Activated CD8-positive, alpha-beta memory T cell treated with anti-CD3 and anti-CD28 coated beads for 36 hours (primary cell): ENCODE results near the gene WDR33. TPM values are rescaled to one million over a fixed set of nuclear protein-coding genes. Genes with fewer than 3 reads are reported as not detected.

ENCODE experiments used
- CTCF ChIA-PET: fragments of 350-600 bp; sonication (Branson Sonifier 250); formaldehyde crosslinking; loops from one replicate; lab custom pipeline; 2021; ENCODE audit warnings: antibody characterized with exemption; lab: Charles Lee
- POLR2A ChIA-PET: fragments of 350-600 bp; sonication (Branson Sonifier 250); formaldehyde crosslinking; loops from one replicate; lab custom pipeline; 2021; ENCODE audit warnings: antibody characterized with exemption; lab: Charles Lee
- total RNA-seq, 2 experiments: library from RNA; stranded (reverse); gene quantifications; one replicate each; pipeline ENCODE4 v1.2.3, GENCODE V29; 2021

Gene WDR33
- total RNA-seq, 2 experiments from 2014 or later: 75.5 to 80.3 TPM

DNA sequence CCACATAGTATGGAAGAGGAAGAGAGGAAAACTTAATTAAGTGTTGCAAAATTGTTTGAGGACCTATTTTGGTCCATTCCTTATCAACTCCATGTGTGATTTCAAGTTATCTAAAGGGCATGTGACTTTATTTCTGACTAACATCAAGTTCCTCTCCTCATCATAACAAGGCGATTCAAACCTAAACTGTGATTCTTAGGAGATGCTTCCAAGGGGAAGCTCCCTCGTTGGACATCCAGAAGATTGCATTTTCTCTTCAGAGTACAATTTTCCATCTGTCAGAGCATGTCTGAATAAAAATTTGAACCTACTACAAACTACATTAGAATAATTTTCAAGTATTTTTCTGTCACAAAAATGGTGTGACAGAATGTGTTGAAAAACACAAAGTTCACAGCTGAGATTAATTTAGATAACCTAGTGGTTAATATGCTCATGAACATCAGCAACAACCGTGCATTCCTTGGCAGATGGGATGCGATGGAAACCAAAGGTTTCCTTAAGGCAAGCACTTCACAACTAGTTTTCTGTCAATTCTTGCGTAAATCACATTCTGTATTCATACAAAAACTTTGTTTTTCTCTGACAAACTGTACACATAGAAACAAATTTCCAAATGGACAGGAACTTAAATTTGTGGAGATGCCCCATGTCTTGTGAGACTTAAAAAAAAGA, 105.4 kb downstream of the WDR33 start:
- ChIA-PET CTCF (no interaction called here), POLR2A (no interaction called here)

DNA sequence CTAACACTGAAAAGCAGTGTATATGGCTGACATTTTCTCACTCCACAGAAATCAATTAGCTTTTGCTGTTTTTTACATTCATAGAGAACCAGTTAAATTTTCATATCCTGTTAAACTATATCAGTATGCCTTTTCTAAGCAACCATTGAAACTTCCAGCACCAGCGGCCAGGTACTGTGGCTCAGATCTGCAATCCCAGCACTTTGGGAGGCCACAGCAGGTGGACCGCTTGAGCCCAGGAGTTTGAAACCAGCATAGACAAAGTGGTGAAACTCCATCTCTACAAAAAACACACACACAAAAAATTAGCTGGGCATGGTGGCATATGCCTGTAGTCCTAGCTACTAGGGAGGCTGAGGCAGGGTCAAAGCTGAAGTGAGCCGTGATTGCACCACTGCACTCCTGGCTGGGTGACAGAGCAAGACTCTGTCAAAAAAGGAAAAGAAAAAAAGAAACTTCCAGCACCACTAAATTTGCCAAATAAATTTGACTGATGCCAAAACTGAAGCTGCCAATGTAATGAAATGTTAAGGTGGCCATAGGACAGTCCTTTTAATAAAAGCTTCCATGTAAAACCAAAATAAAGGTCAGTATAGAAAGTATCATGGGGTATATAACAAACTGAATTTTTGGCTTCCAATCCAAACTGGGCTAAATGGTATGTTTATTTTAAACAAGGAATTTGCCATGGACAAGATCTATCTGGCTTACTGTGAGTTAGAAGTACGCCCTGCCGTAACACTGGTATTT, 106.2 kb downstream of the WDR33 start:
- ChIA-PET CTCF (interaction anchor here (1.4 kb wide), 1 partner anchor 106 kb away, joined by 3 read pairs; the partner anchor contains the start of gene WDR33), POLR2A (no interaction called here)

DNA sequence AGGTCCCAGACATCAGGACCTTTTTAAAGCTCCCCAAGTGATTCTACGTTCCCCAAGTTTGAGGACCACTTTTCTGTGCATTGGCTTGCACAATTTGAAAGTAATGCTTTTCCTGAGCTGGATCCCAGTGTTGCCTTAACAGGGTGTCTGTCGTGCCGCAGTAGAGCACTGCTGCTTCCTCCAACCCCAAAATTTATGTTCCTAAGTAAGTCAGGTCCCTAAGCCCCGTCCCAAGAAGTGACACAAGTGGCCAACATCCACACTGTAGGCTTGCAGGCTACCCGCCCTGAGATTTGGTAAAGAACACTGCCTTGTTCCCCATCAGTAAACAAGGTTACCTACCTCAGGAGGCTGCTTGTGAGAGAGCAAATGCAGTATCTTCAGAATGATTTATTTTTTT, 107.7 kb downstream of the WDR33 start:
- ChIA-PET CTCF (interaction anchor here (1.3 to 1.4 kb wide), 2 partner anchors 108 to 112 kb away, joined by 3 to 5 read pairs; partner anchors contain the start of gene WDR33), POLR2A (interaction anchor here (1.6 kb wide), 1 partner anchor 154 kb away, joined by 7 read pairs; no protein-coding TSS in a partner anchor)

DNA sequence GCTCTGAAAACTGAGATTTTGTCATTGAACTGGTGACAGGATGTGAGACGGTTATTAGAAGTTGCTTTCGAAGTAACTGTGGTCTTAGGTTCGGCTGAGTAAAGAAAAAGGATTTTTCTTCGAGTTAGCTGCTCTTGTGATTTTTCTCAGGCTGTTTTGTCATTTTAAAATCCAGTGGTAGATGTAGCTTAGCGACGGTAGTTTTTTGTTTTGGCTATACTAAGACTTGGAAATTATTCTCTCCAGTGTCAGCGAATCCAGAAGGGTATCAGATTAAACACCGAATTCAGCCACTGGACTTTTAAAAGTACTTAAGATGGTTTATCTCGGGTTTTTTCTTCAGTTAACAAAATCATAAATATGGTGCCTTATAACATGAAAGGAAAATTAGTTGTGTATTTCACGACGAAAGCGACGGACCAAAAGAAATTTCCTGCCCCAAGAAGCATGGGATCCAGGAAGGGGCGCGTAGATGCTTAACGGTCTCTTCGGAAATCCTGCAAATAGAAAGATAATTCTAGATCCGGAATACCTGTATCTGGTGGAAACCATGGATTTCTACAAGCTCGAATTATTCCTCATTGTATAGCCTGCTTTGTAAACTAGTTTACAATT, 108.5 kb downstream of the WDR33 start:
- CTCF ChIA-PET: interaction anchor here (1.3 kb wide), 2 partner anchors 111 to 176 kb away, joined by 3 to 5 read pairs; partner anchors contain the start of gene IWS1
- POLR2A ChIA-PET: interaction anchor here (0.5 to 2.3 kb wide), 8 partner anchors 13 to 622 kb away, joined by 3 to 8 read pairs (median 6); partner anchors contain the start of genes IWS1, UGGT1 and WDR33

DNA sequence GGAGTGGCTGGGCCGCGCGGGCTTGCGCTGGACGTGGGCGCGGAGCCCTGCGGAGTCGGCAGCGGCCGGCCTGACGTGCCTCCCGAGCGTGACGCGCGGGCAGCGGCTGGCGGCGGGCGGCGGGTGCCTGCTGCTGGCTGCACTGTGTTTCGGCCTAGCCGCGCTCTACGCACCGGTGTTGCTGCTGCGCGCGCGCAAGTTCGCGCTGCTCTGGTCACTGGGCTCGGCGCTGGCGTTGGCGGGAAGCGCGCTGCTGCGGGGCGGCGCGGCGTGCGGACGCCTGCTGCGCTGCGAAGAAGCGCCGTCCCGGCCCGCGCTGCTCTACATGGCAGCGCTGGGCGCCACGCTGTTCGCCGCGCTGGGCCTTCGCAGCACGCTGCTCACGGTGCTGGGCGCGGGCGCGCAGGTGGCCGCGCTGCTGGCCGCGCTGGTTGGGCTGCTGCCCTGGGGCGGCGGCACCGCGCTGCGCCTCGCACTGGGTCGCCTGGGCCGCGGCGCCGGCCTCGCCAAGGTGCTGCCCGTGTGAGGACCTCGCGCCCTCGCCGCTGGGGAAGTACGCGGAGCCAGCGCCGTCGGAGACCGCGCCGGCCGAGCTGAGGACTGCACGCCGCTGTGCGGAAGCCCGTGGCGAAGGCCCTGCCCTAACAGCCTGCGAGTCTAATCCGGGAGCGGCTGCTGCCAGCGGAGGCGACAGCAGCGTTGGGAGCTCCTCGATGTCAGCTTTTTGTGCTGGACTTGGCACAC, 109.1 kb downstream of the WDR33 start:
- POLR2A ChIA-PET: interaction anchor here (0.5 to 2.3 kb wide), 8 partner anchors 12 to 622 kb away, joined by 3 to 8 read pairs (median 6); partner anchors contain the start of genes IWS1, UGGT1 and WDR33
- CTCF ChIA-PET: interaction anchor here (1.3 kb wide), 2 partner anchors 110 to 176 kb away, joined by 3 to 5 read pairs; partner anchors contain the start of gene IWS1

DNA sequence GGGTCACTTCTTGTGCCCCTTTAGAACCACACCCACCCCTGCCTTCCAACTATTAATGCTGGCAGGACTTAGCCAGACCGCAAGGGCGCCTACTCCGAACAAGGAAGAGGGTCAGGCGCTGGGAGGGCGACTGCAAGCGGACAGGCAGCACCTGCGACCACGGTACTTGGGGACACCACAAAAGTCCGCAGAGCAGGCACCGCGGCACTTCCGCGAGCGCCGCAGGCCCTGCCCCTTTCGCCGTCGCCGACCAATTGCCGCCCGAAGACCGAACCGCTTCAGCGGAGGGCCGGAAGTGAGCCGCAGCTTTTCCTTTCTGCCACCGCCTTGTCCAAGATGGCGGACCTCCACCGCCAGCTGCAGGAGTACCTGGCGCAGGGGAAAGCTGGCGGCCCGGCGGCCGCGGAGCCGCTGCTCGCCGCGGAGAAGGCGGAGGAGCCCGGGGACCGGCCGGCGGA, 109.7 kb downstream of the WDR33 start, which contains the start of gene SFT2D3:
Gene SFT2D3, plus strand, starts transcription at position 305 of the 458 bp plus-strand sequence. Its CDS starts 32 bp downstream, at position 337.
- CTCF ChIA-PET: interaction anchor here (1.3 kb wide), 1 partner anchor 175 kb away, joined by 3 read pairs; the partner anchor contains the start of gene IWS1

DNA sequence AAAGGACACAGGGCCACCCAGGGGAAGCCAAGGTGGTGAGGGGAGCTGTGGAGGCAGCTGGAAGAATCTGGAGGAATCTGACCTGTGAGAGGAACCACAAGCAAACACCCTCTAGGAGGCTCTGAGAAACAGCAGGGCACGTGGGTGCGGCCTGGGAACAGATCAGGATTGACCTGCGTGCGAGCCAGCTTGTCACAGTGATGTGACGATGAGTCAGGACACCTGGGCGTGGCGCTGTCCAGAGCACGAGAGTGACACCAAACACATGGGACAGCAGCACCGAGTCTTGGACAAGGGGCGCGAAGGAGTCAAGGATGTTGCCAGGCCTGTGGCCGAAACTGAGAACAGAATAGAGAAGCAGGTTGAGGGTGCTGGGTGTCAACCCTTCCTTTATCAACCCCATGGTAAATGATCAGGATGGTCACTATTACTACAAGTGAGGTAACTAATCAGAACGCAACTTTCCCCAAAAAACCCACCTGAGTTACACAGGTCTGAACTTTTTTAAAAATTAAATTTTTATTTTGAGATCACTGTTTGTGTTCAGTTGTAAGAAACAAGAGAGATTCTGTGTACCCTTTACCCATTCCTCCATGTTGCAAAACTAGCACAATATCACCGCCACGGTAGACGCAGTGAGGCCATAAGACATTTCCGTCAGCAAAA, 110.3 kb downstream of the WDR33 start:
- ChIA-PET CTCF (no interaction called here), POLR2A (interaction anchor here (1.9 to 2.3 kb wide), 2 partner anchors 111 to 390 kb away, joined by 7 to 8 read pairs; partner anchors contain the start of genes UGGT1 and WDR33)

More for the DNA sequence above, 109.7 kb downstream of the WDR33 start, which contains the start of gene SFT2D3:
- POLR2A ChIA-PET: interaction anchor here (1.9 to 2.3 kb wide), 2 partner anchors 110 to 390 kb away, joined by 7 to 8 read pairs; partner anchors contain the start of genes UGGT1 and WDR33

DNA sequence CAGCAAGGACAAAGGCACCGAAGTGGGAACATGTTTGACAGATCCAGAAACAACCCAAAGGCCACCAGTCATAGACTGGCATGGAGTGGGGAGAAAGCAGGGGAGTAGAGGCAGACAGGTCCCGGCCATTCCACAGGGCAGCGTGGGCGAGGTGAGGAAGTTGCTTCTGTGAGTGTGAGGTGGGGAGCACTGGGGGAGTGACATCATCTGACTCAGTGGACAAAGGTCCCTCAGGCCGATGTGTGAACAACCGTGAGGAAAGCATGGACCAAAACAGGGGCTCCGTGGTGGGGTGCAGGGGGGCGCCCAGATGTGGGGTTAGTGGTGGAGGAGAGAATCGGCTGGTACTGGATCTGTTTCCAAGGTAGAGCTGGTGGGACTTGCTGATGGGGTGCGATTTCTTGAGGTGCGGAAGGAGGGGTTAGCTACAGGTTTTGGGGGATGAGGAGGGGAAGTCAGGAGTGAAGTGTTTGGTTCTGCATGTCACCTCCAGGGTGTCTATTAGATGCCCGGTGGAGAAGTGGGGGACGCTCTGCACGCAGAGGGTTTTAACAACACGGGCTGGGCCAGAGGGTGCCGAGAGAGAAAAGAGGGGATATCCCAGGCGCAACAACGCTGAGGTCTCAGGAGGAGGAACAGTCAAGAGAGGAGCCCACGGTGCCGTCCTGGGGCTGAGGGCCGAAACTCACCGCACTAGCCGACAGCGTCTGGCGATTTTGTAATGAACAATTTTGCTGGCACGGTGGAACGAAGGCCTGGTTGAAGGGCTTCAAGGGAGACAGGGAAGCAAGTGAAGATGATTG, 112.2 kb downstream of the WDR33 start:
- CTCF ChIA-PET: no interaction called here
- POLR2A ChIA-PET: no interaction called here

DNA sequence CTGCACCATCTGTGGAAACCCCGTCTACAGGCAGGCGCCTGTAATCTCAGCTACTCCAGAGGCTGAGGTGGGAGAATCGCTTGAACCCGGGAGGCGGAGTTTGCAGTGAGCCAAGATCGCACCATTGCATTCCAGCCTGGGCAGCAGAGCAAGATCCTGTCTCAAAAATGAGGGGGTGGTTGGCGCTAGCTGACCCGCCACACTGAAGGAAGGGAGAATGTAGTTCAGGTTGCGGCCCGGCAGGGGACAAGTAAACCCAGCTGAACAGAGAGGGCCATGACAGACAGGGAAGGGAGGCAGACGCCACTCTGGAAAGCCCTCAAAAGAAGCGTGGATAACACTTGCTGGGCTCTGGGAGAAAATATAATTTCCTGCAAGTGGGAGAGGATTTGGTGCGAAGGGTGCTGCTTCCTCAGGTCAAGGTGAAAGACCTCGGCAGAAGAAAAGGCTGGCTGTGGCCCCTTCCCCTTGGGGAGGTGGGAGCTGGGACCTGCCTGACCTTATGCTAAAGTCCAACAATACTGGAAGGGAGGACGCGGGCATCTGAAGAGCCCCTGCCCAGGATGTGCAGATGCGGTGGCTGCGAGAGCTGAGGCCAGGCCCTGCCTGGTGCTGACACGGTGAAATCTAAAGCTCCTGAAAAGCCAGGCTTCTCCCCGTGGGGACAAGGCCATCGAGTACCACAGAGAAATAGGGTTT, 113.3 kb downstream of the WDR33 start:
- POLR2A ChIA-PET: no interaction called here

DNA sequence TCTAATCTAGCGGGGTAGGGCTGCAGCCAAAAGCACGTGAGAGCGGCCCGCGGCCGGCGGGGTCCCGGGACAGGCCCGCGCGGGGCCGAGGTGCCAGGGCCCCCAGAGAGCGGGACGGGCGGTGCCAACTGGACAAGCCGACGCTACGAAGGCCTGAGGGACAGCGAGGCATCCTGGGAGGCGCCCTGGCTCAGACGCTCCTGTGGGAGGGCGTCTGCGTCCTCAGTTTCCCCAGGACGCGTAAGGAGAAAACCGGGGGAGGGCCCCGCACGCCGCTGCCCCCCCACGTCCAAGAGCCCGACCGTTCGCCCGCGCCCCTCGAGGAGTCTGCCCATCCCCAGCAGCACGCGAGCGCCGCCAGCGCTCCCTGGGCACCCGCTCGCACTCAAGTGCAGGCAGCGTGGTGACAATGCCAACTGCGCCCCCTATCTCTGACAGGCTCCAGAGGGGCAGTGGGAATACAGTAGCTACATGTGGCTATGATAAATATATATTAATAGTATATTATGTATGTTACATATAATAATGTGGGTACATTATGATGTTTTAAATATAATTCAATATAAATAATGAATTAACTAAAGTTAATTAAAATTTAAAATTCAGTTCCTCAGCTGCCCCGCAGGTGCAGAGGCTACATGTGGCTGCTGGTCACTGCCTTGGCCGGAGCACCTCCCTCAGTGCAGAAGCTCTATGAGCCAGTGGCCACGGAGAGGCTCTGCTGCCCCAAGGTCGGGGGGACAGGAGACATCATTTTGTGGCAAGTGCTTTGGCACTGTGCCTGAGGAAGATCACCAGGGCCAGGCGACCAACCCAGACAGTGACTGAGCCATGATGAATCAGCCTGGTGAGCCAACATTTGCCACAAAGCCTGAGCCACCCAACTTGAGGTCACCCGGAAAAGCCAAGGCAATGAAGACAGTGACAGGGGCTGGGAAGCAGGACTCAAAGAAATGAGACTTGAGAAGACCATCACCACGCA, 115.2 kb downstream of the WDR33 start:
- ChIA-PET CTCF (no interaction called here), POLR2A (no interaction called here)

More for the DNA sequence above, 113.3 kb downstream of the WDR33 start:
- CTCF ChIA-PET: interaction anchor here (0.6 kb wide), 1 partner anchor 10 kb away, joined by 3 read pairs; no protein-coding TSS in a partner anchor

DNA sequence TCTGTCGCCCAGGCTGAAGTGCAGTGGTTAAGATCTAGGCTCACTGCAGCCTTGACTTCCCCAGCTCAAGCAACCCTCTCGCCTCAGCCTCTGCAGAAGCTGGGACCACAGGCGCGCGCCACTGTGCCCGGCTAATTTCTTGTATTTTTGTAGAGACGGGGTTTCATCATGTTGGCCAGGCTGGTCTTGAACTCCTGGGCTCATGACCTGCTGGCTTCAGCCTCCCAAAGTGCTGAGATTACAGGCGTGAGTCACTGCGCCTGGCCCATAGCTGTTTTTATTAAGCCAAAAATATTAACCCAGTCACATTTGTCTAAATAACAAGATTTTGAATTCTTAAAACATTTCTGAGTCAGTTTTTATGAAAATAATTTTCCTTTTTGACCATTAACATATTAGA, 116.0 kb downstream of the WDR33 start:
- CTCF ChIA-PET: interaction anchor here (1.2 kb wide), 1 partner anchor 20 kb away, joined by 3 read pairs; the partner anchor contains the start of gene LIMS2

DNA sequence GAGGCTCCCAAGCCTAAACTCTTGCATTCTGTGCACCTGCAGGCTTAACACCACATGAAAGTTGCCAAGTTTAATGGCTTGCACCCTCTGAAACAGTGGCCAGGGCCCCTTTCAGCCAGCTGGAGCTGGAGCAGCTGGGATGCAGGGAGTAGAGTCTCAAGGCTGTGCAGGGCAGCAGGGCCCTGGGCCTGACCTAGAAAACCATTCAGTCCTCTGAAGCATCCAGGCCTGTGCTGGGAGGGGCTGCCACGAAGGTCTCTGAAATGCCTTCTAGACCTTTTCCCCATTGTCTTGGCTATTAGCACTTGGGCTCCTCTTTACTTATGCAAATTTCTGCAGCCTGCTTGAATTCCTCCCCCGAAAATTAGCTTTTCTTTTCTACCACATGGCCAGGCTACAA, 120.3 kb downstream of the WDR33 start:
- POLR2A ChIA-PET: no interaction called here
- CTCF ChIA-PET: no interaction called here

More for the DNA sequence above, 116.0 kb downstream of the WDR33 start:
- POLR2A ChIA-PET: no interaction called here

DNA sequence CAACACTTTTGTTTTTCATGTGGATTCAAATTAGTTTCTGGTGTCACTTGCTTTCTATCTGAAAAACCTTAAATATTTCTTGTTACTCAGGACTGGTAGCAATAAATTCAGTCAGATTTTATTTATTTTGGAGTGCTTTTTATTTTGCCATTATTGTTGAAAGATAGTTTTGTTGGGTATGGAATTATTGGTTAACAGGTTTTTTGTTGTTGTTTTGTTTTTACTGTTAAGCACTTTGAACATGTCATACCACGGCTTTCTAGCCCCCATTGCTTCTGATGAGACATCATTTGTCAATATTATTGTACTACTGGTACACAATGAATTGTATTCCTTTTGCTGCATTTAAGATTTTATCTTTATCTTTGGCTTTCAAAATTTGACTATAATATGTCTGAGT, 122.6 kb downstream of the WDR33 start:
- CTCF ChIA-PET: no interaction called here
- POLR2A ChIA-PET: no interaction called here

DNA sequence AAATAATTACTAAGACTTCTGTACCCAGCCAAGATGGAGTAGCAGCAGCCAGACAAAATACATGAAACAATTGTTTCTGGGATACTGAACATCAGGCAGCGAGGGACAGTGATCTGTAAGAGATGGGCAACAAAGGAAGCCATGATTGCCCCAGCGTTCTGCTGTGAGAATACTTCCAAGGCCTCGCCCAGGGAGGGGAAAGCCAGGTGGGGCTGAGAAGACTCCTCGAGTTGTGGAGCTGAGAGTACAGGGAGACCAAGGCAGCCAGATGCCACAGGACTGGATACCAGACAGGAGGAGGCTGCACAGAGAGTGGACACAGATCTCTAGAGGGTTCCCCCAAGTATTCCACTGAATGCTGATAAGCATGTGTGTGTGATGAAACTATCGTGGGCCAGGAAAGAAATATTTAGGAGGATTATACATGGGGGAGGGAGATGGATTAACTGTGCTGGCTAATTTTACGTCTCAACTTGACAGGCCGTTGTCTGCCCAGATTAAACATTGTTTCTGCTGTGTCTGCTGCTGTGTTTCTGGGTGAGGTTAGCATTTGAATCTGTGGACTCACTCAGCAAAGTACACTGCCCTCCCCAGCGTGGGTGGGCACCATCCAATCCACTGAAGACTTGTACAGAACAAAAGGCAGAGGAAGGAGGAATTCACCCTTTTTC, 125.4 kb downstream of the WDR33 start:
- ChIA-PET POLR2A (no interaction called here), CTCF (no interaction called here)

DNA sequence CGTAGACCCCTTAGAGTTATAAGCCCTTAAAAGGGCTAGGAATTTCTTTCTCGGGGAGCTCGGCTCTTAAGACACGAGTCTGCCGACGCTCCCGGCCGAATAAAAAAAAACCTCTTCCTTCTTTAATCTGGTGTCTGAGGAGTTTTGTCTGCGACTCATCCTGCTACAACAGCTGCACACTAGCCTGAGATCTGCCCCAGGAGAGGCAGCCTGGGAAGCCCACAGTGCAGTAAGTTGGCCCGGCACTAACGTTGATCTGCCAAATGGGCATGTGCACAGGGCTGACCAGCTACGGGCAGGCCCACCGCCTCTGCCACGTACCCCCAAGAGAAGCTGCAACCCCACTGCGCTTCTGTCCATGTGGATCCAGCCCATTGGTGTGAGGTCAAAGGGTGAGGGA, 127.2 kb downstream of the WDR33 start:
- POLR2A ChIA-PET: no interaction called here
- CTCF ChIA-PET: no interaction called here
